ENCODE data around the gene CBL.
"Not testable (repeated sequence)": the region's sequence is repeated elsewhere in the genome, so short reads cannot be mapped to it uniquely, and the experiment has no call there.

CBL gene

DNA sequence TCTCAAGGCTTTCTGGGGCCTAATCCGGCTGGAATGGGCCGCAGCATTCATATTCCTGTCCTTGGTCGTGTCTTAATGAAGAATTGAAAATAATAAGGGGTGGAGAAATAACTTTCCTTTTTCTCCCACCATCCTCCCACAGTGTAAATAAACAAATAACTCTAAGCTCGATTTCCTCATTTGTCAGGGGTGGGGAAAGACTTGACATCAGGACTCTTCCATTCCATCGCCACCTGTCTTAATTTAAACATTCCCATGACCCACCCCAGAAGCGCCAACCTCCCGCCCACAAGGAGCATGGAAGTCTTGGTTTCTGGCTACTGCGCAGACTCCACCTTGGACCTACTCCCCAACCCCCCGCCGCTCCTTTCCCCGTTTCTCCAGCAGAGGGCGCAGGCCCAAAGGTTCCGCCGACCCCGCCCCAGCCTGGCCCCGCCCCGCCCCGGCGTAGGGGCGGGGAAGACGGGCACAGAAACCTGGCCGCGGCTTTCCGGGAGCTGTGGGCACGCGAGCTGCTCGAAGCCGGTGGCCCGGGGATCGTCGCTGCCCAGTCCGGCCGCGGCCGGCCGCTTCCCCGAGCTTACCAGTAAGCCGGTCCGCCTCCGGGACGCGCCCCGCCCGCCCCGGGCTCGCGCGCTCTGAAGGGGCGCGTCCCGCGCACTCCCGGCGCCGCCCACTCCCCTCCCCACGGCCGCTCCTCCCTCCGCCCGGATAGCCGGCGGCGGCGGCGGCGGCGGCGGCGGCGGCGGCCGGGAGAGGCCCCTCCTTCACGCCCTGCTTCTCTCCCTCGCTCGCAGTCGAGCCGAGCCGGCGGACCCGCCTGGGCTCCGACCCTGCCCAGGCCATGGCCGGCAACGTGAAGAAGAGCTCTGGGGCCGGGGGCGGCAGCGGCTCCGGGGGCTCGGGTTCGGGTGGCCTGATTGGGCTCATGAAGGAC lies at the start of gene CBL:
Gene CBL, plus strand, starts transcription at position 766 of the 937 bp plus-strand sequence. Its CDS starts 79 bp downstream, at position 845.
- DNase-seq: peak; percentile 83

DNA sequence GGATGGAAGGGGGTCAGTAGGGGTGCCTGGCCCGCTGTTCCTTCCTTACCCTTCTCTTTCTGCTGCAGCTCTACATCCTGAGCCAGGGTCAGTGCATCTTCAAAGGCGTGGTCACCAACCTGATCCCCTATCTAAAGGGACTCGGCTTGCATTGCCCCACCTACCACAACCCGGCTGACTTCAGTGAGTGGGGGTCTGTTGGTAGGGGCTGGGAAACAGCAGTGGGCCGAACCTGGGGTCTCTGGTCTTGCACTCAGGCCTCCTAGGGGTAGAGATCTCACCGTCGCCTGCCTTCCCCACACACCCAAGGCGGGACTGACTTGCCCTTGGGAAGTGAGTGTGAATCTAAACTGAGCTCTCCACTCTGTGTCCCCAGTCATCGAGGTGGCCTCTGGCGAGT lies 49.6 kb upstream of the CBL start:
- DNase-seq: no peak

DNA sequence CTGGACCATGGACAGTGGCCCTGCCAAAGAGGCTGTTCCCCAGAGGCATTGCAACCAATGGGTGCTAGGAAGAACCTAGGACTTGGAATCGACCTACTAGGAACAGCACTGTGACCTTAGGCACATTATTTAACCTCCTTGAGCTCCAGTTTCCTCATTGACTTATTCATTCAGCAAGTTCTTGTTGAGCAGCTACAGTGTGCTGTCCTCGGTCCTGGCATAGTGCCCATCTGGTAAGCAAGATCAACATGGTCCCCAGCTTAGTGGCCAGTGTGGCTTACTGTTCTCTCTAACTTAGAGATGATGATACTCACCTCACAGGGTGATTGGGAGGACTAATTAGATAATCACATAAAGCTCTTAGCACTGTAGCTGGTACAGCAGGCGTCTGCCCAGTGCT lies 49.1 kb upstream of the CBL start:
- DNase-seq: no peak

DNA sequence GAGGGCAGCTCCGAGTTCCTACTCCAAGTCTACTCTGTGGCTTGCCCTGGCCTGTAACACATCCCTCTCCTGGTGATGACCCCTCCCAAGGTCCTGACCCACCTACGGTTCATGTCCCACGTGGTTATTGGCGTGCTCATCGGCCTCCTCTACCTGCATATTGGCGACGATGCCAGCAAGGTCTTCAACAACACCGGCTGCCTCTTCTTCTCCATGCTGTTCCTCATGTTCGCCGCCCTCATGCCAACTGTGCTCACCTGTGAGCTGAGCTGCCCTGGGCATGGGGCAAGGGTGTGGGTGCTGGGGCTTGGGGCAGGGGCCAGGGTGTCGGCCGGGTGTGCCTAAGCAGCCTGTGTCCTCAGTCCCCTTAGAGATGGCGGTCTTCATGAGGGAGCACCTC lies 47.7 kb upstream of the CBL start:
- DNase-seq: no peak

DNA sequence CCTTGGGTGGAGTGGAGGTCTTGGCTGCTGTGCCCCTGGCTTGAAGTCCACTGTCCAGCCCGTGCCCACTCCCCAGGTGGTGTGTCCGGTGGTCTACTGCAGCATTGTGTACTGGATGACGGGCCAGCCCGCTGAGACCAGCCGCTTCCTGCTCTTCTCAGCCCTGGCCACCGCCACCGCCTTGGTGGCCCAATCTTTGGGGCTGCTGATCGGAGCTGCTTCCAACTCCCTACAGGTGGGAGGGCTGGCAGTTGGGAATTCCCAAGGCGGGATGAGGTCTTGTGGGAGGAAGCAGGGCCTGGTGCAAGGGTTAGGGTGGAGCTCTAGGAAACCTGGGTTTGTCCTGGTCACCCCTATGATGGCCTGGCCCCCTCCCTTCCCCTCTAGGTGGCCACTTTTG lies 46.0 kb upstream of the CBL start:
- DNase-seq: no peak

DNA sequence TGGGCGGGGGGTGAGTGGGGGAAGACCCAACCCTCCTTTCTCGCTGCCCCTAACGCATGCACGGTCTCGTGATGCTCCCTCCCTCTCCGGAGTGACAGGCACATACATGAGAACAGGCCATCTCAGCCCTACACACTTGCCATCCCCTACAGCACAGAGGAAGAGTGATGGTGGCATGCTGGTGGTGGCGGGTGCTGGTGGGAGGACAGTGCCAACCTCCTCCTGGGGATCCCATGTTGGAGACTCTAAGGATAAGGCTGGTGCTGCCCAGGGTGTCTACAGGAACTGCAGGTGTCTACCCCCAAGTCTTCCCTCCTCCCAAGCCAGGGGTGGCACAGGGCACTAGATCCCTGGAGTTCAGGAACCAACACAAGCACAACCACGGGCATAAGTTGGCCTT lies 44.3 kb upstream of the CBL start:
- no peak for DNase-seq

DNA sequence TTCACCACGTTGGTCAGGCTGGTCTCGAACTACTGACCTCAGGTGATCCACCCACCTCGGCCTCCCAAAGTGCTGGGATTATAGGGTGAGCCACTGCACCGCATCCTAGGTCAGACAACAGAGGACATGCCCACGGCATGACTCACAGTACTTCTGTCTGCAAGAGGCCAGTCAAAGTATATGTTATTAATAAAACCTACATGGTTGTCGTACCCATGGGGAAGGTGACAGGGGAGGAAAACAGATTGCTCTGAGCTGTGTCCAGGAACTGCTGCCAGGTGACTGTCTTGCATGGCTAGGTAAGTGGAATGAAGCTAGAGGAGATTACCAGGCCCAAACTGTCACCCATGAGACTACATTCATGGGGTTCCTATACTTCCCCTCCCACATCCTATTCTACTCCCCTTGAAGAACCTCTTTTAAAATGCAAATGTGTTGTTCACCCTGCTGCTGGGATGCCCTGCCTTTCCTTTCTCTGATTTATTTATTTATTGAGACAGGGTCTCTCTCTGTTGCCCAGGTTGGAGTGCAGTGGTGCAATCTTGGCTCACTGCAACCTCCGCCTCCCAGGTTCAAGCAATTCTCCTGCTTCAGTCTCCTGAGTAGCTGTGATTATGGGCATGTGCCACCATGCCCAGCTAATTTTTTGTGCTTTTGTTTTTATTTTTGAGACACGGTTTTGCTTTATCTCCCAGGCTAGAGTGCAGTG lies 39.6 kb upstream of the CBL start:
- no peak for DNase-seq

DNA sequence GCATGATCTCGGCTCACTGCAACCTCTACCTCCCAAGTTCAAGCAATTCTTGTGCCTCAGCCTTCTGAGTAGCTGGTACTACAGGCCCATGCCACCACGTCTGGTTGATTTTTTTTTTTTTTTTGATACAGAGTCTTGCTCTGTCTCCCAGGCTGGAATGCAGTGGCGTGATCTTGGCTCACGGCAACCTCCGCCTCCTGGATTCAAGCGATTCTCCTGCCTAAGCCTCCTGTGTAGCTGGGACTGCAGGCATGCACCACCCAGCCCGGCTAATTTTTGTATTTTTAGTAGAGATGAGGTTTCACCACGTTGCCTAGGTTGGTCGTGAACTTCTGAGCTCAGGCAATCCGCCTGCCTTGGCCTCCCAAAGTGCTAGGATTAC lies 39.1 kb upstream of the CBL start:
- not testable (repeated sequence) for DNase-seq

DNA sequence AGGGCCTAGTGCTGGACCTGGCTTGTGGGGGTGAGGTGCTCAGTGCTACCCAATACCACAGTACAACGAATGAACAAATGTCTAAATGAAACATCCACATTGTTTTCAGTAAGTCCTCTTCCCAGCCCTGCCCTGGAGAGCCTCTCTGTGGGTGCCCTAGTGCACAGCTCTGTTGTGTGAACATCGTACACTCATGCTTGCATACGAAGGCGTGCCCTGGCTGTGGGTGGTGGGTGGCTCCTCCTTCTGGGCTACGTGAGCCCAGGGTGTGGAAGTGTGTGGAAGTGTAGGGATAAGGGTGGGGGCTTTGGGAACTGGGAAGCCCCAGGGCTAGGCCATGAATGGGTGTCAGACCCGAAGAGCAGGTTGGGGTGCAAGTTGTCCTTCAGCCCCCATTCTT lies 38.2 kb upstream of the CBL start:
- no peak for DNase-seq

DNA sequence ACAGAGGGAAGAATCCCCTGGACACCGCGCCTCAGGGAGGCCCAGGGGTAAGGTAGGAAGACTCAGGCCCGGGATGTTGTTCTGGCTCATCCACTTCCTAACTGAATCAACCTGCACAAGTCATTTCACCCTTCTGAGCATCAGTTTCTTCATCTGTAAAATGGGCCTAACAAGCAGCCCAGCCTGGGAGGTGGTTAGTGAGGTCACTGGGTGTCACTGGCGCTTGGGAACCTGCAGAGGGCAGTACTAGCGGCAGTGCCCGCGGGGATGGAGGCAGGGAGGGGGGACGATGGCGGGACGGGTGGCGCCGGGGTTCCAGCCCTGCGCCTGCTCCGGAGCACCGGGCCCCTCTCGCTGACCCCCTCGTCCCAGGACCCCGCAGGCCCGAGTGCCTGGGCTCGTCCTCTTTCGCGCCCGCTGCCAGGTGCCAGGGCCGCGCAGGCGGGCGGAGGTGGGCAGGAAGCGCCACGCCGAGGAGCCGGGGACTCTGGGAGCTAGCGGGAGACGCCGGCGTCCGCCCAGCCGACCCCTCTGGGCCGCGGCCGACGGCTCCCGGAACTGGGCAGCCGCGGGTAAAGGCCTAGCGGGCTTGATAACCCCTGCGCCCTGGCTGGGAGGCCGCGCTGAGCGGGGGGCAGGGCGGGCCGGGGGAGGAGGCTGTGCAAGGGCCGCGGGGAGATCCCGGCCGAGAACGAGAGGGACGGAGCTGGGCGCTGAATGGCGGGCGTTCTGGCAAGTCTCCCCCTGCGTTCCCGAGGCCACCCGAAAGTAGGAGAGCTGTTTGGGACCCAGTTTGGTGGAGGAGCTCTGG lies 37.5 kb upstream of the CBL start, which contains the start of gene NLRX1:
Gene NLRX1, plus strand, starts transcription at position 255 of the 811 bp plus-strand sequence. CDS start 2,679 bp downstream, outside the sequence.
- DNase-seq: peak; percentile 82

DNA sequence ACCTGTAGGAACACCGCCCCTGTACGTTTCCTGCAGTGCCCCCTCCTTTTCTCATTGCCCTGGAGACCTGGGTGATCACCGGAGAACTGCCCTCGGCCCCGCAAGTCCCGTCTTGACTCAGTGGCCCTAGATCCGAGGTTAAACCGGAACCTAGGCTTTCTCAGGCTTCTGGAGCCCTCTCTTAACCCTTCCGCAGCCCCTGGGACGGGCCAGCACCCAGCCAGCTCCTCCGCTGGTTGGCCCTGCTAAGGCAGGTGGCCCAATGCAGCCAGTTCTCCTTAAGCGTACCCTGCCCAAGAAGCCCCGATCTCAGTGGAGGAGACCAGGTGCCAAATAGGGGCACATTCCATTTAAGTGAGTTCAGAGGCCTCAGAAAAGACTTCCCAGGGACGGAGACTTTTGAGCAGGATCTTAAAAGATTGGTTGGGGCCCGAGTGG lies 36.8 kb upstream of the CBL start:
- DNase-seq: peak; percentile 34

DNA sequence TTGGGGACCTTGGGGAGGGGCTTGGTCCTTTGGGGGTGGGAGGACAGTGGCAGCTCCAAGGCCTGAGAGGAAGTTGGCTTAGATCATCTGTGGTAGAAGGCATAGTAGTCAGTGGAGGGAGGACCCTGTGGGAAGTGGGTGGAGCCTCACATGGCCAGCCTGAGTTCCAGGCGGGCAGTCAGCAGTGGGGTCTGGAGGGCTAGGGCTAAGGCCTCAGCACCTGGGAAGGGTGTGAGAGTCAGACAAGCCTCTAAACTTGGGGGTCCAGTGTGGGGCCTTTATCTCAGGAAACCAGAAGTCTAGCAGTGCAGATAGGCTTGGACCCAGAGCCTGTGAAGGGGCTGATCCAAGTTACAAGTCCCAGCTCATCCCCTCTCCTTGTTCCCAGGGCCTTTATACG lies 33.6 kb upstream of the CBL start:
- DNase-seq: peak; percentile 12

DNA sequence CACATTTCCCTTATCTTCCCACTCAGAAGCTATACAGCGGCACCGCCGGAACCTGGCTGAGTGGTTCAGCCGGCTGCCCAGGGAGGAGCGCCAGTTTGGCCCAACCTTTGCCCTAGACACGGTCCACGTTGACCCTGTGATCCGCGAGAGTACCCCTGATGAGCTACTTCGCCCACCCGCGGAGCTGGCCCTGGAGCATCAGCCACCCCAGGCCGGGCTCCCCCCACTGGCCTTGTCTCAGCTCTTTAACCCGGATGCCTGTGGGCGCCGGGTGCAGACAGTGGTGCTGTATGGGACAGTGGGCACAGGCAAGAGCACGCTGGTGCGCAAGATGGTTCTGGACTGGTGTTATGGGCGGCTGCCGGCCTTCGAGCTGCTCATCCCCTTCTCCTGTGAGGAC lies 32.7 kb upstream of the CBL start:
- DNase-seq: no peak

DNA sequence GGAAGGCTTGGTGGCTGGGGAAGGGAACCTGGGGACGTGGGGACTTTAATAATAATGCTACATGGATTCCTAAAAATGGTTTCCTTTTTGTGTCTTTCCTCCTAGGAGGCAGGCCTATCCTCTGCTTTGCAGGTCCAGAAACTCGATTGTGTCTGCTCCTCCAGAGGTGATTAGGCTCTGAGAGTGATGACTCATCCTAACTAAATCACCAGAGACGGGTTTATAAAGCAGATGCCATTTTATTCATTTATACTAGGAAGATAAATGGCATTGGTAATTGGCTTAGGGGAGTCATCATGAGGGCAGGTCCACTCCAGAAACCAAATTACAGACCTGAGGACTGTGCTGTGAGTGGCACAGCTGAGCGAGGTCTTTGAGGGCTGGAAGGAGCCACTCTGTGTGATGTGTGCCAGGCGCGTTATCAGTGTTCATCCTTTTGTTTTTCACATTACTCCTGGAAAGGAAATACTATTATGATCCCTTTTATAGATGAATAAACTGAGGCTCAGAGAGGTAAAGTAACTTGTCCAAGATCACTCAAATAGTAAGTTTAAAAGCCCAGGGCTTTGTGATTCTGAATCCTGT lies 30.6 kb upstream of the CBL start:
- no peak for DNase-seq

DNA sequence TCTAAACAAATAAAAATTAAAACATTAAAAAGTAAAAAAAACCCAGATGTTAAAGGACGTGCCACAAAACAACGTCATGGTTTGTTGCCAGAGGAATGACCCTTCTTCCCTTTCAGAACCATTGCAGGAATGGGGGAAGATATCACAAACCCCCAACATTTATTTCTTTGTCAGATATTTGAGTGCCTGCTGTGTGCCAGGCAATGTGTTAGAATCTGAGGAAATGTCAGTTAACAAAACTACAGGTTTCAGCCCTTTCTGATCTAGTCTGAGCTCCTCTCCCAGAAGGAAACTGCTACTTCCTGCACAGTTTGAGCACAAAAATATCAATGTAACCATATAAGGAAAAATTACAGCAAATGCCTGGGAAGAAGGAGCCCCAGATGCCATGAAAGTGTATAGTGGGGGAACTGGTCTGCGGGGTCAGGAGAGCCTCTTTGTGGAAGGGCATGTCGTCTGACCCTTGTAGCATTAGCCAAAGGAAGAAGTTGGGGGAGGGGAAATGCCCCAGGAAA lies 27.9 kb upstream of the CBL start:
- DNase-seq: peak; percentile 28

DNA sequence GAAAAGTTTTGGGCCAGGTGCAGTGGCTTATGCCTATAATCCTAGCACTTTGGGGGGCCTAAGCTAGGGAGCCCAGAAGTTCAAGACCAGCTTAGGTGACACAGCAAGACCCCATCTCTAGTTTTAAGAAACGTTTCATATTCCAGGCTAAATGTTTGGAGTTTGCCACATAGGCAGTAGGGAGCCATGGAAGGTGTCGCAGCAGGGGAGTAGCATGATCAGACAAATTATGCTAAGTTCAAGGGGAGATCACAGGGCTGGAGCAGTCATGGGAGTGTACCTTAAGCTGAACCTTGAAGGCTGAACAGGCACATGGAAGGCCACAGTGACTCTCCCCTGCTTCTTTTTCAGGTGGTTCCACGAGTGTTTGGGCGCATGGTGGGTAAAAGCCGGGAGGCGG lies 26.8 kb upstream of the CBL start:
- no peak for DNase-seq

DNA sequence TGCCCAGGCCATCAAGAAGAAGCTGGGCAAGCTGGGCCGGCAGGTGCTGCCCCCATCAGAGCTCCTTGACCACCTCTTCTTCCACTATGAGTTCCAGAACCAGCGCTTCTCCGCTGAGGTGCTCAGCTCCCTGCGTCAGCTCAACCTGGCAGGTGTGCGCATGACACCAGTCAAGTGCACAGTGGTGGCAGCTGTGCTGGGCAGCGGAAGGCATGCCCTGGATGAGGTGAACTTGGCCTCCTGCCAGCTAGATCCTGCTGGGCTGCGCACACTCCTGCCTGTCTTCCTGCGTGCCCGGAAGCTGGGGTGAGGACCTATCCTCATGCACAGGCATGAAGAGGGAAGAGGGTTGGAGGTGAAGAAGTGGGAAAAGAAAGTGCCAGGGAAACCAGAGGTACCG lies 26.2 kb upstream of the CBL start:
- no peak for DNase-seq

DNA sequence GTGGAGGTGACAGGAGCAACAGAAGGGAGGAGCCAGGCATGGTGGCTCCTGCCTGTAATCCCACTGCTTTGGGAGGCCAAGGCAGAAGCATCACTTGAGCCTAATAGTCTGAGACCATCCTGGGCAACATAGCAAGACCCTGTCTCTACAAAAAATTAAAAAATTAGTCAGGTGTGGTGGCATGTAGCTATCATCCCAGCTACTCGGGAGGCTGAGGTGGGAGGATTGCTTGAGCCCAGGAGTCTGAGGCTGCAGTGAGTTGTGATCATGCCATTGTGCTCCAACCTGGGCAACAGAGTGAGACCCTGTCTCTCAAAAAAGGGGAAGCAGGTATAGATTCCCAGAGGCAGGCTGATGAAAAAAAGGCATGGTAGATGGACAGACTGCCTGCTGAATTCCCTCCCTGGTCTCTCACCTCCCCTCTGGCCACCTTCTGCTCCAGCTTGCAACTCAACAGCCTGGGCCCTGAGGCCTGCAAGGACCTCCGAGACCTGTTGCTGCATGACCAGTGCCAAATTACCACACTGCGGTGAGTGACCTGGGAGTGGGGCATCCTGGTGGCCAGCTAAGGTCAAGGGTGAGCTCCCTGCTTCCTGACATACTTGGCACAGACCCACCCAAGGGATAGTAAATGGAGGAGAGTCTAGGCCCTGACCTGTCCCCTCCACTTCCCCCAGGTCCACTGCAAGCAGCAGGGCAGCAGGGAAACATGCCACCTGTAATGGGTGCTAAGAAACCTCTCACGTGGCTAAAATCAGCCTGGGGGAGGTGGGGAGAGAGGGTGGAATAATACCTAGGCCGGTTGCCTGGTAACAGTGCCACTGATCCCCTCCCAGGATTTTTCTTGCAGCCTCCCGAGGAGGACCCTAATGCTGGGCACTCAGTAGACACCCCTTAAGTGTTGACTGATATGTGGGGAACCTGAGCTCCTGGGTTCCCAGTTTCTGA lies 25.1 kb upstream of the CBL start:
- no peak for DNase-seq

DNA sequence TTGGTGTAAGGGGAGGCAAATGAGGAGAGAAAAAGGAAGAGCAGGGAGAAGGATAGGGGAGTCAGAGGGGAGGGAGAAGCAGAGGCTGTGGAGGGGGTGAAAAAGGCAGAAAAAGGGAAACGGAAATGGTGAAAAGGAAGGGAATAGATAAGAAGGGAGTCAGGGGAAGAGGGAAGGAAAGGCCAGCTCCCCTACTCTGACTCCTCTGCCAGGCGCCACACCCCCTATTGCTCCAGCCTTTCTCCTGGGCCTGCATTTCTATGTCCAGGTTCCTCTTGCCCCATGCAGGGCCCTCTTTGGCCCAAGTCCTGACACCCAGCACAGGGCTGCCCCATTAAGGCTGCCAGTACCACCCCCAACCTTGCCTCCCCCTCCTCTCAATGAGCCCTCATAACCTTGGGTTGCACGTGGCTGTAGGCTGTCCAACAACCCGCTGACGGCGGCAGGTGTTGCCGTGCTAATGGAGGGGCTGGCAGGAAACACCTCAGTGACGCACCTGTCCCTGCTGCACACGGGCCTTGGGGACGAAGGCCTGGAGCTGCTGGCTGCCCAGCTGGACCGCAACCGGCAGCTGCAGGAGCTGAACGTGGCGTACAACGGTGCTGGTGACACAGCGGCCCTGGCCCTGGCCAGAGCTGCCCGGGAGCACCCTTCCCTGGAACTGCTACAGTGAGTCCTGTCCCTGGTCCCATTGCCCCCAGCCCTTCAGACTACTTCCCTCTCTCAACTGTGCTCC lies 24.3 kb upstream of the CBL start:
- DNase-seq: no peak

DNA sequence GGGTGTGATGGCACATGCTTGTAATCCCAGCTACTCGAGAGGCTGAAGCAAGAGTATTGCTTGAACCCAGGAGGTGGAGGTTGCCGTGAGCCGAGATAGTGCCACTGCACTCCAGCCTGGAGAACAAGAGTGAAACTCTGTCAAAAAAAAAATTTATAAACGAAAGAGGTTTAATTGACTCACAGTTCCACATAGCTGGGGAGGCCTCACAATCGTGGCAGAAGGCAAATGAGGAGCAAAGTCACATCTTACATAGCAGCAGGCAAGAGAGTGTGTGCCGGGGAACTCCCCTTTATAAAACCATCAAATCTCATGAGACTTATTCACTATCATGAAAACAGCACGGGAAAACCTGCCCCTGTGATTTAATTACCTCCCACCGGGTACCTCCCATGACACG lies 21.7 kb upstream of the CBL start:
- not testable (repeated sequence) for DNase-seq

Measured in GDM1 (cell line).